K562 (cell line): ENCODE data around the gene FH. TPM values are rescaled to one million over a fixed set of nuclear protein-coding genes. Genes with fewer than 3 reads are reported as not detected.

Experiments
- CGGBP1 ChIP-seq: fragments of 250-450 bp; sonication (Bioruptor Pico); IDR thresholded peaks from 2 replicates; pipeline ENCODE4 v1.9.0; 2021; ENCODE audit warnings: mild to moderate bottlenecking
- FOXA3 ChIP-seq, 2 experiments: fragments of 450-650 bp in 1 of 2; sonication (generic) in 1 of 2; formaldehyde crosslinking; IDR thresholded peaks in 1 of 2; conservative IDR thresholded peaks in 1 of 2; 2 replicates each; pipeline versions ENCODE4 v1.4.0 to v1.8.0; 2020 to 2022; ENCODE audit warnings: mild to moderate bottlenecking in 2 of 2, missing genetic modification reagents in 1 of 2
- FOXJ3 ChIP-seq: sonication (generic); formaldehyde crosslinking; IDR thresholded peaks from 2 replicates; pipeline ENCODE4 v1.4.0; 2020; ENCODE audit warnings: mild to moderate bottlenecking, missing genetic modification reagents
- FOXO4 ChIP-seq: fragments of 450-650 bp; formaldehyde crosslinking; IDR thresholded peaks from 2 replicates; pipeline ENCODE4 v1.4.0; 2020; ENCODE audit warnings: mild to moderate bottlenecking, moderate library complexity
- GMEB1 ChIP-seq: fragments of 250-450 bp; sonication (Bioruptor Pico); IDR thresholded peaks from 2 replicates; pipeline ENCODE4 v1.4.0; 2020; ENCODE audit warnings: mild to moderate bottlenecking
- KDM1A ChIP-seq, 2 experiments: fragments of 450-650 bp; IDR thresholded peaks; 2 replicates each; pipeline ENCODE4 v1.6.1; 2016; ENCODE audit warnings: mild to moderate bottlenecking in 2 of 2
- MTA2 ChIP-seq: fragments of 450-650 bp; IDR thresholded peaks from 2 replicates; pipeline ENCODE4 v1.6.1; 2016; ENCODE audit warnings: low read depth
- NR2C1 ChIP-seq, 2 experiments: fragments of 450-650 bp; IDR thresholded peaks; 2 replicates each; pipeline ENCODE4 v1.6.1; 2017; ENCODE audit warnings: mild to moderate bottlenecking in 2 of 2, antibody characterized with exemption in 1 of 2, inconsistent platforms in 1 of 2, missing compliant biosample characterization in 1 of 2, missing genetic modification characterization in 1 of 2
- POLR2A ChIP-seq: fragments of 450-650 bp; conservative IDR thresholded peaks from 2 replicates; pipeline ENCODE4 v1.6.1; 2016
- SPI1 ChIP-seq: IDR thresholded peaks from 2 replicates; pipeline ENCODE4 v1.6.1; 2011; ENCODE audit warnings: low read depth, low read length, control low read depth, borderline replicate concordance
- TEAD4 ChIP-seq, 2 experiments: sonication (generic) in 1 of 2; formaldehyde crosslinking in 1 of 2; IDR thresholded peaks; 2 replicates each; pipeline versions ENCODE4 v1.6.1 to v1.8.0; 2012 to 2022; ENCODE audit warnings: borderline replicate concordance in 1 of 2, inconsistent platforms in 1 of 2, low read length in 1 of 2, mild to moderate bottlenecking in 1 of 2, missing genetic modification reagents in 1 of 2
- TRIM24 ChIP-seq, 2 experiments: fragments of 450-650 bp; IDR thresholded peaks; 2 replicates each; pipeline ENCODE4 v1.6.1; 2016
- ZNF24 ChIP-seq: fragments of 450-650 bp; IDR thresholded peaks from 2 replicates; pipeline ENCODE4 v1.6.1; 2016
- ZNF354B ChIP-seq: fragments of 250-450 bp; sonication (Bioruptor Pico); IDR thresholded peaks from 2 replicates; pipeline ENCODE4 v1.4.0; 2020
- ZNF41 ChIP-seq: fragments of 250-450 bp; sonication (Bioruptor Pico); conservative IDR thresholded peaks from 2 replicates; pipeline ENCODE4 v1.4.0; 2020; ENCODE audit warnings: mild to moderate bottlenecking
- ZNF766 ChIP-seq: fragments of 200-800 bp; sonication (Bioruptor generic); conservative IDR thresholded peaks from 2 replicates; pipeline ENCODE4 v1.6.1; 2016; ENCODE audit warnings: missing genetic modification characterization, missing compliant biosample characterization
- polyA plus RNA-seq, 8 experiments: library from polyadenylated mRNA; depleted of rRNA in 4 of 8; stranded (reverse) in 5 of 8; unstranded in 3 of 8; fragments of >200 nt; fragmentation: Nextera tagmentation in 2 of 8; fragmentation: Illumina TruSeq in 1 of 8; extraction: Ambion mirVana in 2 of 8; extraction: Trizol in 1 of 8; gene quantifications; 2 replicates each; pipeline versions ENCODE4 v1.2.1 to v1.2.3, GENCODE V29; 2011 to 2014; ENCODE audit warnings: inconsistent platforms in 1 of 8, missing spikeins in 1 of 8
- total RNA-seq, 7 experiments: library from RNA; depleted of rRNA in 6 of 7; stranded (reverse); fragments of >200 nt in 6 of 7; fragmentation: Illumina TruSeq in 2 of 7; extraction: Trizol in 2 of 7; gene quantifications; 2 replicates each; pipeline versions ENCODE4 v1.2.1 to v1.2.3, GENCODE V29; 2011 to 2021; ENCODE audit warnings: low replicate concordance in 1 of 7
- TF ChIP-seq, protein P1 (sequence below), 3 experiments: fragments of 200-800 bp in 1 of 3; sonication (Bioruptor generic) in 1 of 3; sonication (generic) in 1 of 3; formaldehyde crosslinking in 1 of 3; IDR thresholded peaks; 2 replicates each; pipeline versions ENCODE4 v1.6.1 to v1.8.0; 2016 to 2022; ENCODE audit warnings: mild to moderate bottlenecking in 2 of 3, missing compliant biosample characterization in 2 of 3, missing genetic modification characterization in 2 of 3, missing genetic modification reagents in 1 of 3
- TF ChIP-seq, protein P2 (sequence below): IDR thresholded peaks from 2 replicates; pipeline ENCODE4 v1.6.1; 2011; ENCODE audit warnings: borderline replicate concordance, low read depth, mild to moderate bottlenecking, moderate library complexity, low read length; ENCODE audit not compliant: insufficient read depth, poor library complexity, severe bottlenecking

The FH gene
- total and polyA plus RNA-seq, 9 of the 15 experiments (the other 6 are each of a cell fraction or from before 2014, with no cell fraction given) = 117 to 240 (median 211) TPM

DNA sequence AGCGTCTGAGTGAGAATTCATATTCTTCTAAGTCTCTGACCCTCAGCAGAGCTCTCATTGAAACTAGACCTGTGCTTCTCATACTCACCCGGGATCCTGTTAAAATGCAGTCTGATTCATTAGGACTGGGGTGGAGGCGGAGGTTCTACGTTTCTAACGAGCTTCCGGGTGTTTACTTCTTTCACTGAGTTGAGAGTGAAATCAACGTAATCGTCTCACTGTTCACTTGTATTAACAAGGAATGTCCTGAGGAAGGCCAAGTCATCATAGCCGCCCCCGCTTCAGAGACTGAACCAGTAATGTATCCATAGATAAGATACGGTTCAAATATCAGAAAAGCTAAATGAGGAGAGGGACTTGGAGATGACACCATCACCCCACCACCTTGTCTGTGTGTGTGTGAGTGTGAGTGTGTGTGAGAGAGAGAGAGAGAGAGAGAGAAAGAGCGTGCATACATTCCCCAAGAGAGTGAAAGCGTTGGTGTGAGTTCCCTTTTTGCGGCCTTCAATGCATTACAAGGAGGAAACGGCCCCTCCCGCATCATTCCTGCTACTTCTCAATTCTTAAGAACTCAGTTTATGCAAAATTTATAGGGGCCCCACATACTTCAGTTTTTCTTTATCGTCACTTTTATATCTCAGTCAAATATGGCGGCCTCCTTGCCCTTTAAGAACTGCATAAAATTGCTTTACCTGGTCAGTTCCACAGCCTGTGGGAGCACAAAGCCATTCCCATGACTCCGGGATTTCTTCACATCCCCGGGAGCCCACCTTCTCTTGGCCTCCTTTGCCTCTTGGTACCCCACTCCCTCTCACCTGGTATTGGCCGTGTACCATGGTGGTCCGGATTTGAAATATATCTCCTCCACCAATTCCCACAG is 32.4 kb upstream of the FH start (continued):
- peak; percentile 45; the same call in 1 of the 2 replicates for TF ChIP-seq GMEB1 (CRISPR knock-in tag)
- TF ChIP-seq FOXJ3 = no peak
- TF ChIP-seq ZNF41 (CRISPR knock-in tag) = no peak
- no peak for TF ChIP-seq ZNF354B (CRISPR knock-in tag)
- TF ChIP-seq, protein P1, sequence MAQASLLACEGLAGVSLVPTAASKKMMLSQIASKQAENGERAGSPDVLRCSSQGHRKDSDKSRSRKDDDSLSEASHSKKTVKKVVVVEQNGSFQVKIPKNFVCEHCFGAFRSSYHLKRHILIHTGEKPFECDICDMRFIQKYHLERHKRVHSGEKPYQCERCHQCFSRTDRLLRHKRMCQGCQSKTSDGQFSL (CRISPR knock-in tag; IDR thresholded peaks at IDR 0.05) = no peak
- TF ChIP-seq, protein P1 (tag; IDR thresholded peaks at IDR 0.05) = no peak
- TF ChIP-seq FOXO4 (CRISPR knock-in tag) = no peak
- 0 out of 4 replicates have a peak, but pooled peaks of 1 of the 2 experiments have one; percentile 24 for TF ChIP-seq FOXA3 (CRISPR knock-in tag; conservative IDR thresholded peaks at IDR 0.05 in 1 of 2, IDR thresholded peaks at IDR 0.05 in 1 of 2)
- TF ChIP-seq ZNF24 = peak; percentile 78
- peak; percentile 83 for TF ChIP-seq SPI1
- TF ChIP-seq CGGBP1 (CRISPR knock-in tag) = no peak
- TF ChIP-seq MTA2 = 0 out of 2 replicates have a peak, but pooled peaks have one; percentile 29
- peak; percentile 21 to 46; a peak in 1 of 4 replicates for TF ChIP-seq KDM1A (IDR thresholded peaks at IDR 0.05)
- 0 out of 2 replicates have a peak, but pooled peaks have one; percentile 32 for TF ChIP-seq ZNF766 (CRISPR knock-in tag)
- 0 out of 2 replicates have a peak, but pooled peaks have one; percentile 32 for TF ChIP-seq POLR2A
- TF ChIP-seq, protein P2, sequence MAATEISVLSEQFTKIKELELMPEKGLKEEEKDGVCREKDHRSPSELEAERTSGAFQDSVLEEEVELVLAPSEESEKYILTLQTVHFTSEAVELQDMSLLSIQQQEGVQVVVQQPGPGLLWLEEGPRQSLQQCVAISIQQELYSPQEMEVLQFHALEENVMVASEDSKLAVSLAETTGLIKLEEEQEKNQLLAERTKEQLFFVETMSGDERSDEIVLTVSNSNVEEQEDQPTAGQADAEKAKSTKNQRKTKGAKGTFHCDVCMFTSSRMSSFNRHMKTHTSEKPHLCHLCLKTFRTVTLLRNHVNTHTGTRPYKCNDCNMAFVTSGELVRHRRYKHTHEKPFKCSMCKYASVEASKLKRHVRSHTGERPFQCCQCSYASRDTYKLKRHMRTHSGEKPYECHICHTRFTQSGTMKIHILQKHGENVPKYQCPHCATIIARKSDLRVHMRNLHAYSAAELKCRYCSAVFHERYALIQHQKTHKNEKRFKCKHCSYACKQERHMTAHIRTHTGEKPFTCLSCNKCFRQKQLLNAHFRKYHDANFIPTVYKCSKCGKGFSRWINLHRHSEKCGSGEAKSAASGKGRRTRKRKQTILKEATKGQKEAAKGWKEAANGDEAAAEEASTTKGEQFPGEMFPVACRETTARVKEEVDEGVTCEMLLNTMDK = no peak
- TF ChIP-seq NR2C1 (IDR thresholded peaks at IDR 0.05) = no peak
- 0 out of 2 replicates have a peak, but pooled peaks have one; percentile 18 for TF ChIP-seq NR2C1 (tag; IDR thresholded peaks at IDR 0.05)
- peak; percentile 78 for TF ChIP-seq TEAD4 (IDR thresholded peaks at IDR 0.05; ENCODE audit: low read length)
- no peak for TF ChIP-seq TEAD4 (CRISPR knock-in tag; IDR thresholded peaks at IDR 0.05; ENCODE audit: borderline replicate concordance)
- TF ChIP-seq TRIM24 (IDR thresholded peaks at IDR 0.05) = peak; percentile 41 to 76; a peak in 3 of 4 replicates
